GM21576 (cell line): ENCODE results near the gene DPY19L1.
"Not testable (repeated sequence)": the region's sequence is repeated elsewhere in the genome, so short reads cannot be mapped to it uniquely, and the experiment has no call there.

Experiments
- ATAC-seq: cut with Tn5 transposase; IDR thresholded peaks from one replicate; pipeline ENCODE4 v1.9.1; 2021; ENCODE audit warnings: mild to moderate bottlenecking, moderate library complexity; ENCODE audit not compliant: unreplicated experiment

The DPY19L1 gene

DNA sequence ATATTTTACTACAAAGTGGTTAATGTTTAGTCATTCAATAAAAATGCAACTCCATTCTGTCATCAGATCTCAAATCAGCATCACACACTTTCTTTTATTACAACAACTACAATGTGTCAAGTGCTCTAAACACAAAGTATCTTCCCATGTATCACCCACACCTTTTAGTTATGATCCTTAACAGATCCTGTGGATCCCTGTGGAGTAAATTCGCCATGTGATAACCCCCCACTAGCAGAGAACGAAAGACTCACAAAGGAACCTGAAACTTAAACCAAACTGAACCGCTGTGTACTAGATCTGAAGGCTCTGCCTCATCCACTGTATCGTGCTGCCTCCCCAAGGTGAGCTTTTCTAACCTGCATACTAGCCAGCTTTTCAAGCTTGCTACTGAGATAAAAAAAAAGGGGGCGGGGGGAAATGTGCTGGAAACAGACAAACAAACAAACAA lies 1.7 kb downstream of the DPY19L1 start:
- peak; percentile 29 for ATAC-seq

DNA sequence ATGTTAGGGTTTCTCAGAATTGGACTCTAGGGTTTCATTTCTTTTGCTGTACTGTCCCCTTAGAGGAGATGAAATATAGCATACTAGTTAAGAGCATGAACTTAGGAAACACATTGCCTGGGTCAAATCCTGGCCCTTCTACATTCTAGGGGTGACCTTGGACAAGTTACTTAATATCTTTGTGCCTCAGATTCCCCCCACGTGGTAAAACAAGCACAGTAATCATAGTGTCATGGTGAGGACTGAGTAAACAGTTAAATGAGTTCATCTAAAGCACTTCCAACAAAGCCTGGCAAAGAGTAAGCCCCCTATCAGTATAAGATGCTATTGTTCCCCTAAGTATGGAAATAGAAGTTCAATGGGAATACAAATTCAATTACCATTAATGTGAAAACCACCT lies 5.1 kb downstream of the DPY19L1 start:
- ATAC-seq: no peak

DNA sequence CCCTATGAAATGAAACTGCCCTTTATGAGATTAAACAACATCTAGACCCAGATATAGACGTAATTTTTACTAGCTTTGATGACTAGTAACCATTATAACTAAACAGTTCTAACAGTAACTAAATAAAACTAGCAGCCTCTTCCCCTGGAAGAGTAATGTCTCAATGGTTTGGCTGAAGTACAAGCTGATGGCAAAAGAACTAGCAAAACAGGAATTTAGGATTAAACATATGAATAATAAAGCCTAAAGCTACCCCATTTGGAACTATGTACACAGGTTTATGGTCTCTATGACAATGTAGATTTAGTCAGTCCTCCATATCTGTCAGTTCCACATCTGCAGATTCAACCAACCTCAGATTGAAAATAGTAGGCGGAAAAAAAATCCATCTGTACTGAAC lies 6.4 kb downstream of the DPY19L1 start:
- ATAC-seq: no peak

DNA sequence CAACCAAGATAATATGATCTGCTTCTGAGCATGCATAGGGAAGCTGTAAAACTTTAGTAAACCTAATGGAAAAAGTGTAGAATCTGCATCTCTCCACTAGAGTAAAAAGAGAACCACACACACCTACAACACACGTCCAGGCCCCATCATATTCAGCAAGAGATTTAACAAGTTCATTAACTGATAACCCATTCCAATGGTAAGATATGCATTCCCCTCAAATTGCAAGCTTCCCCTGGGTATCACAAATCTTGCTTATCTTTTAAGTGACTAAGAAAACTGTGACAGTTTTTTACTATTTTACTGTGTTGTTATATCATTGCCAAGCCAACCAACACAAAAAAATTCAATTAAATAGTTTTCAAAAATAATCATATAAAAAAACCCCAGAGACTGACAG lies 8.0 kb downstream of the DPY19L1 start:
- no peak for ATAC-seq

DNA sequence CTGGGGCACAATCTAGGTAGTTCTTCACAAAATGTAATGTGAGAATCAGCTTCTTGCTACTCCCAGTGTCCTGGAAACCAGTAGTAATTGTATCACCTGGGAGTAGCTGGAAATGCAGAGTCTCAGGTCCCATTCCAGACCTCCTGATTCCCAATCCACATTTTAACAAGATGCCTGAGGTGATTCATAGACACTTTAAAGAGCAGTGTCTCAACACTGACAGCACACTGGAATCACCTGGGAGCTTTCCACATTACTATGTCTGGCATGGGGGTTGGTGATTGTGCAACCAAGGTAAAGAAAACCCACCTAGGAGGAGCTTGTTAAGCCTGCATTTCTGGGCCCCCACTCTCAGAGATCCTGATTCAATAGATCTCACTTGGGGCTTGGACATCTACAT lies 11.1 kb downstream of the DPY19L1 start:
- ATAC-seq: no peak

DNA sequence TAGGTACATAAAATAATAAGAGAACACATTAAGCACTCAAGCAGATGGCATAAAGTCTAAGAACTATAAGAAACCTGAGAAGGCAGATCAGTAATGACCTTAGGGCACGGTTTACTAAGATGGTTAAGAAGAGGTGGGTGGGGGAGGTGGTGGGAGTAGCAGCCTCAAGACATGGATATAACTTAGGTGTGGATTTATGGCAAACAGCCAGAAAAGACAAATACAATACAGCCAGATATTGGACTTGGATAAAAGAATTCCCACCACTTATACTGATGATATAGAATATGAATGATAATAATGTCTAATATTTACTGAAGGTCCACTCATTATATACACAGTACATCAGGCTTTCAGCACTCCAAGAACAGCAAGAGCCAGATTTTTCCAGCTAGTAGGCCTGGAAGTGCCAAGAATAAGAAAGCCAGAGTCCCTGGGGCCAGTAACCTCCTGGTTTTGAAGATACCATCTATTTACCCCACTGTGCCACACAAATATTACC lies 11.9 kb downstream of the DPY19L1 start:
- no peak for ATAC-seq

DNA sequence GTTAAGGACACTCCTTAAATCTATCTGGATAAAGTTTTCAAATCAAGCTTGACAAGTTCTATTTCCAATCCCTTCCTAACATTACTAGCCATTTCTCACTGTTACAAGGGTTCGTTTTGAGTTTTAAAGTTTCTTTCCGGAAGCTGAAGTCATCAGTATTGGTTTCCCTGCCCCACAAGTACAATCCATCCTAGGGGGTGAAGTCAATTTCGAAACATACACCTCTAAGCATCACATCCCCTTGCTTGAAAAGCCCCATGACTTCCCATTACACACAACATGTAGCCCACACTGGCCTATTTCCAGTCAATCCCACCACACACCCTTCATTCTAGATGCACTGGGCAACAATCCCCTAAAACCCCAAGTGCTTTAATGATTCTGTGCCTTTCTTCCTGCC lies 13.0 kb downstream of the DPY19L1 start:
- ATAC-seq: no peak

DNA sequence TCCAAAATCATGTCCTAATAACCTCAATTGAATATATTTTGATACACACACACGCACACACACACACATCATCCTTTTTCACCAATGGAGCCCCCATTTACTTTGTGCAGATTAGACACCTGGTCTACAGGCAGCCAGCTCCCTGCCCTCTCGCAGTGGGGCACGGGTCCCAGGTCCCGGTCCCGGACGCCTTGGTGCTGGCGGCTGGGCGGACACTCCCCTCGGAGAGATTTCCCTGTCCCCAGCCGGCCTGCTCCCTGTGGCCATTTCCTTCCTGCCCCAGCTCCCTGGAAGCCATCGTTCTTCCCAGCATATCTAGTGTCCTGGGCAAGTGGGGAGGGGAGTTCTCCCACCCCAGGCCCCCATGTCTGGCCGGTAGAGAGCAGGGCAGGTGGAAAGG lies 14.6 kb downstream of the DPY19L1 start:
- no peak for ATAC-seq

DNA sequence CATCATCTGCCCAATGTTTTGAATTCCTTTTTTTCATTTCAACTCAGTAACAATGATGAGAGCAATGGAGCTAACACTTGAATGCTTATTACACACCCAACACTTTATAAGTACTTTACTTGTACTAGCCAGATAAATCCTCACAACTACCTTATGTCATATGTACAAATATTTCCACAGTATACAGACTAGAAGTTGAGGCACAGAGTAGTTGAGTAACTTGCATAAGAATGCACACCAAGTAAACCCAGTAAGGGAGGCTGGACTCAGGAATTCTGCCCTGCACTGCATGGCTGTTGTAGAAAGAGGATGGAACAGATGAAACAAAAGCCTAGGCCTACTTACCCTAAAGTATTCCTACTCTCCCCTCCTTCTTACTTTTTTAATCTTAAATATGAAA lies 15.8 kb downstream of the DPY19L1 start:
- no peak for ATAC-seq

DNA sequence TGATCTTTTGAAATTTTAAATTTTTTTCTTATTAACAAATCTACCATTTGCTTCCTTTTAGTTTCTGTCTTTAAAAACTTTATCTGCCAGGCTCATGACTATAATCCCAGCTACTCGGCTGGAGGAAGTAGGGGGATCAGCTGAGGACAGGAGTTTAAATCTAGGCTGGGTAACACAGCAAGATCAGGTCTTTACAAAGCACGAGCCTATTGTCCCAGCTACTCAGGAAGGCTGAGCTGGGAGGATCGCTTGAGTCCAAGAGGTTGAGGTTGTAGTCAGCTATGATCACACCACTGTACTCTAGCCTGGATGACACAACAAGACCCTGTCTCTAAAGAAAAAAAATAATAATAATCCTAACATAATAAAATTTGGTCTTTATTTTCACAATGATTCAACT lies 17.5 kb downstream of the DPY19L1 start:
- no peak for ATAC-seq

DNA sequence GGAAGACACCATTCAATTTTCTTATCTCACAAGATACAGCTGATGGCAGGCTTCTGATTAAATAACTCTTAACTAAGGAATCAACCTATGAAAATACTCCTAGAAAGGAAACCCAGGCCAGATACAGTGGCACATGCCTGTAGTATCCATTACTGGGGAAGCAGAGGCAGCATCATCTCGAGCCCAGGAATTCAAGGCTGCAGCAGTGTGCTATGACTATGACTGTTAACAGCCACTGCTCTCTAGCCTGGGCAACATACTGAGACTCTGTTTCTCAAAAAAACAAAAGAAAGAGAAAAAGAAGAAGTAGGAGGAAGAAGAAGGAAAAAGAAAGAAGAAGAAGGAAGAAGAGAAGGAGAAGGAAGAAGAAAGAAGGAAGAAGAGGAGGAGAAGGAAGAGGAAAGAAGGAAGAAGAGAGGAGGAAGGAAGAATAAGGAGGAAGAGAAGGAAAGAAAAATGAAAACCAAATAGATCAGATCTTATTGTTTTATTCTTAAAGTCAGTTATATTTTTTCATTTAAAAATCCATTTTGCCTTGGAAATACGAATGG lies 18.0 kb downstream of the DPY19L1 start:
- no peak for ATAC-seq

DNA sequence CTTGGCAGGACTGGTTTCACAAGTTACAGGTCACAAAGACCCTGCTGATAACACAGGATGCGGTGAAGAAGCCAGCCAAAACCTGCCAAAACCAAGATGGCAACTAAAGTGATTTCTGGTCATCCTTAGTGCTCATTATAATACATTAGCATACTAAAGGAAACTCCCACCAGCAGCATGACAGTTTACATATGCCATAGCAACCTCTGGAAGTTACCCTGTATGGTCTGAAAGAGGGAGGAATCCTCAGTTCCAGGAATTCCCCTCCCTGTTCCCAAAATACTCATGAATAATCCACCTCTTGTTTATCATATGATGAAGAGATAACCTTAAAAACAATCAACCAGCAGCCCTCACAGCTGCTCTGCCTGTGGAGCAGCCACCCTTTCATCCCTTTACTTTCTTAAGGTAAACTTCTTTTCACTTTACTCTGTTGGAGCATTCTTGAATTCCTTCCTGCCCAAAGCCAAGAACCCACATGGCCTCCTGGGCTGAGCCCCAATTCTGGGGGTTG lies 21.9 kb downstream of the DPY19L1 start:
- ATAC-seq: no peak

DNA sequence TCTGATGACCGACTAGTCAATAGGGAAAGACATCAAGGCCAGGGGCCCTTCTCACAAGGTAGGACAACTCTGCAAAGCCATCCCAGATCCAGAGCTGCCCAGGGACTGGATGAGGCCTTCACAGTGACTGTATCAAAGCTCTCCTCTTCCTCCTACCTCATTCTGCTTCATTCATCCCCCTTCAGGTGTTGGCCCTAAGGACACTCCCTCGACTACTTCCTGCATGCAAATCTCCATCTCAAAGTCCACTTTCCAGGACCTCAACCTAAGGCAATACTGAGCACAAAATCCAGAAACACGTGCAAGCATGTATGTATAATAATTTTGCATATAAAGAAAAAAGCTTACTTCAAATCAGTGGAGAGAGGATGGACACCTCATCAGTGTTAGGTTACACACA lies 25.1 kb downstream of the DPY19L1 start:
- no peak for ATAC-seq

DNA sequence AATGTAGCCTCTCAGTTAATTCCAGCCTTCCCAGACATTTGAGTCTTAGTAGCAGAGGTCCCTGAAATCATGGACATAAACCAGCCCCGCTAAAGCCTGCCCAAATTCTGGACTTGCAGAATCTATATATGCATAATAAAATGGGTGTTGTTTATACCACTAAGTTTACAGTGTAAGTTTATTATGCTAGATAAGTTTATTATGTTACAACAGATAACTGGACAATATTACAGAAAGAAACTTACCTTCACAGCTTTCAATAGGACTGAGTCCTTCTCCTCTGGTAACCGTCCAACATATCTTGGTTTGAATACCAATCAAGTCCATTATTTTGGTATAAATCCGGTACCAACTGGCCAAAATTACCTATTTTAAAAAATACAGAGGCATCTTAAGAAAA lies 26.2 kb downstream of the DPY19L1 start:
- no peak for ATAC-seq

DNA sequence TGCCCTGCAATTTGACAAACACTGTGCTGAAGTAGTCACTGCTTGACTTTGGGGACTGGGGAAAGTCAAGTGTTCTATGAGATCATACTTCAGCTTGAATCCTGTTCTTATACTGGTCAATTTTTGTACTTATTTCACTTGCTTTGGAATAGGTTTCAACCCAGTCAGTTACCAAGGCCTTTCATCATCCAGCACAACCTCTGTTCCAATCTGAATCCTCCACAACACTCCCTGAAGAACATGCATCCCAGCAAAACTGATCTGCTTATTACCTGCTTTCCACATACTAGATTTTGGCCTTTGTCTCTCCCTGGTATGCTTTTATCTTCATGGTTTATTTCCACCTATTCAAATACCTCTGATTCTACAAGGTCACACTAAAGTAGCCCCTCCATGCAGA lies 29.5 kb downstream of the DPY19L1 start:
- no peak for ATAC-seq

DNA sequence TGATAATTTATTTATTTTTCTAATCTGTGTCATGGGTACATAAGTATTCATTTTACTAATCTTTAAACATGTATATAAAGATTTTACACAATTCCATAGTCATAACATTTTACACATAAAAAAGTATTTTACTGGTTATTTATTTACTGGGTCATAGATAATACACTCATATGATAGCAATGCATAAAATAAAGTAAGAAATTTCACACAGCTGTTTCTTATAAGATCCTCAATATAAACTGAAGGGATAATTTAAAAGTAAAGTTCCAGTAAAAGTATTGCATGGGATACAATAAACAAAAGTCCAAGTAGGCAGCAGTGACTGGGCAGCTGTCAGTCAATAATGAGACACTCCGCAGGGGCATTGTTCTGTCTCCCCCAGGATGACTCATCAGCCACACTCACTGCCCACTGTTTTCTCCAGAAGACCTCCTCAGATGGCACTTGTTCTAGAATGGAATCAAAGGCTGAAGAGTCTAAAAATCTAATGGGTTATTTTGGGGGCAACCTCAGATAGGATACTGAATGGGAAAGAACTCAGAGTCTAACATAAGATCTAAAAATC lies 32.7 kb downstream of the DPY19L1 start:
- ATAC-seq: no peak

DNA sequence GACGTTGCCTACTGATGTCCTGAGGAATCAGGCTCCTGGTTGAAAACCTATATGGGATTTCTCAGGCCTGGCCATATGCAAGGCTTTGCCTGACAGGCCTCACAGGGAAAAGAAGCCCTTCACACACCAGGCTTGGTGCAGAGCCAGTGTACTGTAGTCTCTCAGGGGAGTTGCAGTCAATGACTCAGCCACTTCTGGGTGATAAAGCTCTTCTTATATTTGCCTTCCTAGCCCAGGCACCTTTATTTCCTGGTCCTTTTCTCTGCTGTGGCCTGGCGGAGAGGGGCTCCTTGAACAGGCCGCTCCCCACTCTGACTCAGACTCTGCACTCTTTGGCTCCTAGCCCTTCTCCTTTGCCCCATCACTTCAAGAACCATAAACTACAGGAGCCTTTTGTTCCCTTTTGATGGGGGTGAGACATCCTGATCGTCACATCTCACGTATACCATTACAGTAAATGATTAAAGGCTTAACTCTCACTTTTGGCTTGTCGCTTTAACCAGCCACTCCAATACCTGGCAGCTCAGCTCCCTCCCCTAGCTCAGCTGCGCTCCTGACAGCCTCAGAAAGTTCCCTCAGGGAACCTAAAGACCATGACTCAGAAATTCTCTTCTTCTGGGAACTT lies 33.5 kb downstream of the DPY19L1 start:
- ATAC-seq: no peak

DNA sequence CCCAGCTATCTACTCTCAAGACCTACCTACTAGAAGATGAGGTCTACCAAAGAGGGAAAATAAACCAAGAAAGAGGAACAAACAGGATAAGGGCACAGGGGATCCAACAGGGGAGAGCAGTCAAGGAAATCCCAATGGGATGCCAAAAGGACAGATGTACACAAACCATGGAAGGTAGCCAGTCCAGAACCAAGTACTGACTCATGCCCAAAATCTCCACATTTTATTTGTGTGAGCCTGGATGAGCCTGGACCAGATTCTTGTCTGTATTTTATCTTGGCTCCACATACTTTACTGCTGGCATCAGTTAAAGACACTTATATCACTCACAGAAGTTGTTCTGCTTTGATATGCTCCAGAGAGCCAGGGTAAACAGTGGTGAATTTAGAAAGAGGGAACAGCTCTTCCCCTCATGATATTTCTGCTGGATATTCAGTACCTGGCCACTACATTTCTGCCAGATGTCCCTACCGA lies 34.1 kb downstream of the DPY19L1 start:
- ATAC-seq: not testable (repeated sequence)

DNA sequence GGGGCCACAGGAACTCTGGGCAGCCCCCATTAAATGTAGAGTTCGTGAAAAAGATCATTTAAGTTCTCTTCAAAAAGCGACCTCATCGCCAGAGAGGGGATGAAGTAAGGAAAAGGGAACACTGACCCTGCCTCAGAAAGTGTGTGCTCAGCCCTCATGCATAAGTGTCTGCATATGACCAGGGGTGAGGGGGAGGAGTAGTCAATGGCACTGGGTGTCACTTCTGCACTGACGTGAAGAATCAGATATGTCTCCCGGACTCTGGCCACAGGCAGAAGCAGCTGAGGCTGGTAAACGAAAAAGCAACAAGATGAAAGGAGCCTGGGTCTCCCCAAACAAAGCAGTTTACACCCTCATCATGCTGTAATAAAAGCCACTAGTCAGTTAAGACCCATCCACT lies 39.0 kb downstream of the DPY19L1 start:
- ATAC-seq: not testable (repeated sequence)

DNA sequence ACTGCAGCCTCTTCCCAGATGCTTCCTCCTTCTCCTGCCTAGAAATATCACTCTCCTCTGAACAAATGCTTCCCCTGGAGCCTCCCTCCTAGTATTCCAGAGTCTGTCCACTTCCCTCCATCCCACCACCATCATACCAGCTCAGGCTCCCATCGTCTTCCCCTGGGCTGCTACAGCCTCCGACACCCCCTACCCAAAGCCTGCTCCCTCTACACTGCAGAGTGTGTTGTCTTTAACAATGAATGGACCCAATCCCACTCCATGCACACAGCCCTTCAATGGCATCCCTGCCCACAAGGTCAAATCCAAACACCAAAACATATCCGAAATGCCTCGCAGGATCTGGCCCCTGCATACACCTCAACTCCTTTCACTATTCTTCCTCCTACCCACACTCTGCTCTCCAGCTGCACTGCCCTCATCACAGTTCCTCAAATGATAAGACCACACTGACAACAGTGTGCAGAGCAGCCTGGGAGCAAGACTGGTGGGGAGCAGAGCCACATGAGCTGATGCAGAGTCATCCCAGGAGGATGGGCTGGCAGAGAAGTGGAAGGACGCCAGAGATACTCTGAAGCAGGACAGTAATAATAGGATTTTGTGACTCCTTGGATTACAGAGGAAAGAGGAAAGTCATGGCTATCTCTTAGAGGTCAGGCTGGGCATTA lies 40.7 kb downstream of the DPY19L1 start:
- ATAC-seq: peak; percentile 40

DNA sequence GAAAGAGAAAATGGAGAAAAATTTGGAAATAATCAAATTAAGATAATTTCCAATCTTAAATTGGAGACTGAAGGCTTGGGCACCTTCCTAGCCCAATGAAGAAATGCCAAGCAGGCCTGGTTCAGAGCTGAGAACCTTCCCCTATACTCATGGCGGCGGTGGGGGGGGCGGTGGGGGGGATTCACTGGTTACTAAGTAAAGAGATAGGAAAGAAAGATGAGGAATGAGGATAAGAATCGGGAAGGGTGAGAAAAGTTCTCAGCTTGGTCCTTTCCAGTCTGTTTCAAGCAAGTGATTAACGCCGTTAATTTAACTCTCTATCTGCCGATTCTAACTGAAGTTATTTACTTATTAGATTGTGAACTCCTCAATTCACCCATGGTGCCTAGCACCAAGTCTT lies 41.5 kb downstream of the DPY19L1 start:
- ATAC-seq: no peak
